ENCODE results near the gene DPH1. TPM values are rescaled to one million over a fixed set of nuclear protein-coding genes. Genes with fewer than 3 reads are reported as not detected.
"Not testable (repeated sequence)": the region's sequence is repeated elsewhere in the genome, so short reads cannot be mapped to it uniquely, and the experiment has no call there.

Gene DPH1
- 10 to 100 TPM; 28.4 to 28.8 TPM for total RNA-seq

DNA sequence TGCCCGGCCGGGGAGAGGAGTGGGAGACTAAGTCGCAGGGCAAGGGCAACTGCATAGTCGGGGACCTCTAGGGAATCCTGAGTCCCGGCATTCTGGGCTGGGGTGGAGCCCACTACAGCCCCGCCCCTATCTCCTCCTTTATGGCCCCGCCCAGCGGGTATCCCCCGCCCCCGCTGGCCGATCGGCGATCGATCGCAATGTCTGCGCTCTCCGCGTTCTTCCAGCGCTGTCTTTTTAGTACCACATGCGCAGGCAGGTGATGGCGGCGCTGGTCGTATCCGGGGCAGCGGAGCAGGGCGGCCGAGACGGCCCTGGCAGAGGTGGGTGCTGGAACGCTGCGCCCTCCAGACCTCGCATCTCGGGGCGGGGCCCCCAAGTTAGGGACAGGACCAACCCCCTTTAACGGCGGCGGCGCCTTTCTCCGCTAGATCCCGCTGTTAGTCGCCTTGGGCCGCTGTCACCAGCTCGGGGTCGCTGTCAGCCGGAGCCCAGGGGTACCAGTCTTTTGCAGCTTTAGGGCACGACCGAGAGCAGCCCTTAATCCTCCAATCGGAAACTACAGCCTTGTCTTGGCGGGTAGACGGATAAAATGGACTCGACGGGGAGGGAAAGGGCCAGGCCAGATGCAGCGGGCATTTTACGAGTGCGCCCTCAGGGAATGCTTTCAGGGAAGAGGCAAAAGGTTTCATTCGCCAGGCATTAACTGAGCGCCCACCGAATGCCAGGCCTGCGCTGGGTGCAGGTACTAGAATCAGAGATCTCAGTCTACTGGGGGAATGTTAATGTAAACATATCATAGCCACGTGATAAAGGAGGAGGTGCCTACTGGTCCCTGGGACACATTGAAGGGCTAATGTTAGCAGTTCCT, at the start of gene DPH1:
Gene DPH1 (plus strand): TSS at position 243 of the 868 bp plus-strand sequence. CDS start 17 bp downstream, at position 260.
- Mint-ChIP-seq H3K4me1 (peaks cover 25% of the 10 kb centered on the region), H3K36me3 (ENCODE audit: low read depth) (no peaks in the 10 kb centered on the region), H3K27ac (peak within 1 kb of the TSS; percentile 63), H3K27me3 (peaks cover 31% of the 10 kb centered on the region), H3K9me3 (no peaks in the 10 kb centered on the region), H3K4me3 (peak within 1 kb of the TSS; percentile 94)
- POLR2A ChIA-PET, result interaction anchor here (0.5 to 1.5 kb wide), 5 partner anchors 11 to 346 kb away, joined by 3 to 5 read pairs (median 3); partner anchors contain the start of gene TSR1
- DNase-seq, result peak; percentile 88
- CTCF ChIA-PET, result interaction anchor here (0.9 to 2.4 kb wide), 3 partner anchors 8 to 215 kb away, joined by 3 to 7 read pairs (median 6); no protein-coding TSS in a partner anchor

GRCh38 chr17:1980665-1981250, 49.2 kb upstream of the DPH1 start:
- no peak overlapping the region for H3K4me3 Mint-ChIP-seq
- POLR2A ChIA-PET, result no interaction called here
- H3K27ac Mint-ChIP-seq, result no peak overlapping the region
- H3K36me3 Mint-ChIP-seq (ENCODE audit: low read depth), result no peaks in the 10 kb centered on the region
- no peak for DNase-seq
- H3K4me1 Mint-ChIP-seq, result peaks cover 11% of the 10 kb centered on the region
- peaks cover 16% of the 10 kb centered on the region for H3K27me3 Mint-ChIP-seq
- H3K9me3 Mint-ChIP-seq, result no peaks in the 10 kb centered on the region
- CTCF ChIA-PET, result interaction anchor here (0.7 kb wide), 1 partner anchor 948 kb away, joined by 4 read pairs; no protein-coding TSS in a partner anchor

GRCh38 chr17:1982793-1983366, 47.1 kb upstream of the DPH1 start:
- H3K36me3 Mint-ChIP-seq (ENCODE audit: low read depth); H3K9me3 Mint-ChIP-seq; H3K4me3 Mint-ChIP-seq; H3K27me3 Mint-ChIP-seq; H3K4me1 Mint-ChIP-seq; DNase-seq; H3K27ac Mint-ChIP-seq; POLR2A ChIA-PET: not testable (repeated sequence)
- CTCF ChIA-PET, result interaction anchor here (0.7 kb wide), 1 partner anchor 103 kb away, joined by 3 read pairs; no protein-coding TSS in a partner anchor

- CTCF ChIA-PET, result no interaction called here
- H3K36me3 Mint-ChIP-seq (ENCODE audit: low read depth), result no peaks in the 10 kb centered on the region
- H3K4me1 Mint-ChIP-seq, result no peaks in the 10 kb centered on the region
- no peak overlapping the region for H3K4me3 Mint-ChIP-seq
- no peak for DNase-seq
- POLR2A ChIA-PET, result no interaction called here
- H3K27ac Mint-ChIP-seq, result no peak overlapping the region
- H3K9me3 Mint-ChIP-seq, result no peaks in the 10 kb centered on the region
- H3K27me3 Mint-ChIP-seq, result peaks cover 8% of the 10 kb centered on the region
These were observed 44.9 kb upstream of the DPH1 start for GRCh38 chr17:1985093-1985492.

GRCh38 chr17:1985686-1986085, 44.3 kb upstream of the DPH1 start:
- no peak for DNase-seq
- peaks cover 8% of the 10 kb centered on the region for H3K27me3 Mint-ChIP-seq
- H3K9me3 Mint-ChIP-seq, result no peaks in the 10 kb centered on the region
- H3K36me3 Mint-ChIP-seq (ENCODE audit: low read depth), result no peaks in the 10 kb centered on the region
- H3K4me3 Mint-ChIP-seq, result no peak overlapping the region
- CTCF ChIA-PET, result no interaction called here
- H3K4me1 Mint-ChIP-seq, result no peaks in the 10 kb centered on the region
- H3K27ac Mint-ChIP-seq, result no peak overlapping the region
- POLR2A ChIA-PET, result no interaction called here

- CTCF ChIA-PET, result no interaction called here
- no peak for DNase-seq
- Mint-ChIP-seq H3K9me3 (no peaks in the 10 kb centered on the region), H3K27me3 (peaks cover 14% of the 10 kb centered on the region), H3K27ac (no peak overlapping the region), H3K4me1 (no peaks in the 10 kb centered on the region), H3K4me3 (no peak overlapping the region), H3K36me3 (ENCODE audit: low read depth) (no peaks in the 10 kb centered on the region)
- POLR2A ChIA-PET, result no interaction called here
These were observed 43.0 kb upstream of the DPH1 start for GRCh38 chr17:1986783-1987451.

GRCh38 chr17:1989135-1989534, 40.8 kb upstream of the DPH1 start:
- Mint-ChIP-seq H3K9me3 (no peaks in the 10 kb centered on the region), H3K27me3 (peaks cover 14% of the 10 kb centered on the region), H3K27ac (no peak overlapping the region), H3K36me3 (ENCODE audit: low read depth) (no peaks in the 10 kb centered on the region), H3K4me1 (no peaks in the 10 kb centered on the region), H3K4me3 (no peak overlapping the region)
- ChIA-PET CTCF (no interaction called here), POLR2A (no interaction called here)
- no peak for DNase-seq

DNA sequence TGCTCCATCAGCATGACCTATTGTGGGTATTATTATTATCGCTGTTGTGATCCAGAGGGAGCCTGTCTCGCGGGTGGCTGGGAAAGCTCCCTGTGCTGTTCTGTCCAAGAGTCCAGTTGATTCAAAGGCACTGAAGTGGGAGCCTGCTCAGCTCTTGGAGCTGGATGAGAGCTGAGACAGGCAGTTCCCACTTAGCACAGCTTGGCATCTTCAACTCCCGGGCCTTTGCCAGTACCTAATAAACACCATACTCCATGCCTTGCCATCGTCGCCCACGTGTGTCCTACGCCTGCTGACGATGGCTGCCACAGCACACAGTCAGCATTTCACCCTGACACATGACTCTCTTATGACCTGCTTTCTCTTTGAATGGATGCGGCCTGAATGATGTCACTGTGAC, 37.4 kb upstream of the DPH1 start:
- Mint-ChIP-seq H3K4me1 (no peaks in the 10 kb centered on the region), H3K27ac (no peak overlapping the region), H3K27me3 (peaks cover 33% of the 10 kb centered on the region), H3K4me3 (no peak overlapping the region), H3K36me3 (ENCODE audit: low read depth) (no peaks in the 10 kb centered on the region), H3K9me3 (no peaks in the 10 kb centered on the region)
- DNase-seq, result no peak
- POLR2A ChIA-PET, result no interaction called here
- CTCF ChIA-PET, result no interaction called here

DNA sequence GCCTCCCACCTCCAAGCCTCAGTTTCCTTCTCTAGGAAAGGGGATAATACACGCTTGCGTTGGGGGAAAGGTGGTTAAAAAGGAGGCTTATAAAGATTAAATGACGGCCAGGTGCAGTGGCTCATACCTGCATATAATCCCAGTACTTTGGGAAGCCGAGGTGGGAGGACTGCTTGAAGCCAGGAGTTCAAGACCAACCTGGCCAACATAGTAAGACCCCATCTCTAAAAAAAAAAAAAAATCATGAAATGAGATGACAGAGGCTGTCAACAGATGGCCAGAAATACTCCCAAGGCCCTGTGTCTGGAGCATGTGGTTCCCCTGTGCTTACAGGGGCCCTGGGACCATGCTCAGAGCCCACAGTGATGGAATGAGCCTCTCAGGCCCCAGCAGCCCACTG, 35.2 kb upstream of the DPH1 start:
- no peak for DNase-seq
- Mint-ChIP-seq H3K4me1 (peaks cover 3% of the 10 kb centered on the region), H3K9me3 (no peaks in the 10 kb centered on the region), H3K36me3 (ENCODE audit: low read depth) (no peaks in the 10 kb centered on the region), H3K4me3 (no peak overlapping the region), H3K27ac (no peak overlapping the region), H3K27me3 (peaks cover 35% of the 10 kb centered on the region)
- ChIA-PET CTCF (no interaction called here), POLR2A (no interaction called here)

DNA sequence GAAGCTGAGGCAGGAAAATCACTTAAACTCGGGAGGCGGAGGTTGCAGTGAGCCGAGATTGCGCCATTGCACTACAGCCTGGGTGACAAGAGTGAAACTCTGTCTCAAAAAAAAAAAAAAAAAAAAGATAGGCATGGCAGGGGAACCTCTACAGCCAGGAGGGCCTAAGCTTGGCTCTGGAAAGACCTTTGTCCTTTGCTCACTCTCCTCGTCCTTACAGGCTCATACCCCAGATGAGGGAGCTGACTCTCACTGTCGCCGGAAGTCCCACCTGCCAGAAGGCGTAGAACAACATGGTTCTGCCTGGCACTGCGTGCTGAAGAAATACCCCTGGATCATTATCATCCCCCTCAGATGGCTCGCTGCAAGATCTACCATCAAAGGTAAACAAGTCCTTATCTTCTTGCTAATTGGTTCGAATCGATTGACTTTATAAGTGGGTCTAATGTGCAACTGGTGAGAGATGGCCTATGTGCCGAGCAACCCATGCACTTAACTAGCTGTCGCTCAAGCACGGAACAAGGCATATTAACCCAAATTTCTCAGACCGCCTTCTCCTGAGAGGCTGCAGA, 34.5 kb upstream of the DPH1 start:
- ChIA-PET POLR2A (no interaction called here), CTCF (no interaction called here)
- Mint-ChIP-seq H3K36me3 (ENCODE audit: low read depth) (no peaks in the 10 kb centered on the region), H3K27ac (no peak overlapping the region), H3K9me3 (no peaks in the 10 kb centered on the region), H3K27me3 (peaks cover 36% of the 10 kb centered on the region), H3K4me1 (peaks cover 3% of the 10 kb centered on the region), H3K4me3 (no peak overlapping the region)
- DNase-seq, result no peak

- Mint-ChIP-seq H3K27ac (no peak overlapping the region), H3K4me3 (no peak overlapping the region), H3K4me1 (peaks cover 3% of the 10 kb centered on the region), H3K36me3 (ENCODE audit: low read depth) (no peaks in the 10 kb centered on the region), H3K27me3 (peaks cover 31% of the 10 kb centered on the region), H3K9me3 (no peaks in the 10 kb centered on the region)
- POLR2A ChIA-PET, result no interaction called here
- no peak for DNase-seq
- CTCF ChIA-PET, result no interaction called here
These were observed 33.8 kb upstream of the DPH1 start for GRCh38 chr17:1995907-1996799.

DNA sequence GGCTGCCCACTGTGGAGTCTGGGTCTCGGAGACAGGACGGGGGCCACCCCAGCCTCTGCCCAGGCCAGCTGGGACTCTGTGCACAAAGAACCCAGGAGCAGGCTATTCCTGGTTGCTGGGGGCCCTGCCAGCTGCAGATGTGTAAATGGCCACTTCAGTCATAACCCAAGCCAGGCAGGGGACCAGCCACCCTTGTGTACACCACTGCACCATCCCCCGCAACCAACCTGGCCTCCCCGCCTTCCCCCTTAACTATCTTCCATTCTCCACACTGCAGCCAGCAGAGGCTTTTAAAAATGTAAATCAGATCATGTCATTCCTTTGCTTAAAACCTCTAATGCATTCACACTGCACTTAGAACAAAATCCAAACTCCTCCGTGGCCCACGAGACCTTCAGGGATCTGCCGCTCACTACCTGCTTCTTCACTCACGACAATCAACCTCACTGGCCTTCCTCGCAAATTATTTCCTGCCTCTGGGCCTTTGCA, 33.1 kb upstream of the DPH1 start:
- no peak overlapping the region for H3K27ac Mint-ChIP-seq
- peaks cover 29% of the 10 kb centered on the region for H3K27me3 Mint-ChIP-seq
- no peak for DNase-seq
- ChIA-PET CTCF (no interaction called here), POLR2A (no interaction called here)
- no peaks in the 10 kb centered on the region for H3K9me3 Mint-ChIP-seq
- no peaks in the 10 kb centered on the region for H3K36me3 Mint-ChIP-seq (ENCODE audit: low read depth)
- peaks cover 3% of the 10 kb centered on the region for H3K4me1 Mint-ChIP-seq
- H3K4me3 Mint-ChIP-seq, result no peak overlapping the region

Measured in activated CD4-positive, alpha-beta memory T cell treated with anti-CD3 and anti-CD28 coated beads, Interleukin-2, amount 10 ng/mL, durations not matched to agents 7 days and 5 days (primary cell).